HG02763 (cell line): ENCODE measurements around the gene SDHAF2.

Source experiments
- ATAC-seq: cut with Tn5 transposase; IDR thresholded peaks from one replicate; pipeline ENCODE4 v1.9.1; 2021; ENCODE audit warnings: mild to moderate bottlenecking, moderate library complexity; ENCODE audit not compliant: unreplicated experiment

Gene SDHAF2

DNA sequence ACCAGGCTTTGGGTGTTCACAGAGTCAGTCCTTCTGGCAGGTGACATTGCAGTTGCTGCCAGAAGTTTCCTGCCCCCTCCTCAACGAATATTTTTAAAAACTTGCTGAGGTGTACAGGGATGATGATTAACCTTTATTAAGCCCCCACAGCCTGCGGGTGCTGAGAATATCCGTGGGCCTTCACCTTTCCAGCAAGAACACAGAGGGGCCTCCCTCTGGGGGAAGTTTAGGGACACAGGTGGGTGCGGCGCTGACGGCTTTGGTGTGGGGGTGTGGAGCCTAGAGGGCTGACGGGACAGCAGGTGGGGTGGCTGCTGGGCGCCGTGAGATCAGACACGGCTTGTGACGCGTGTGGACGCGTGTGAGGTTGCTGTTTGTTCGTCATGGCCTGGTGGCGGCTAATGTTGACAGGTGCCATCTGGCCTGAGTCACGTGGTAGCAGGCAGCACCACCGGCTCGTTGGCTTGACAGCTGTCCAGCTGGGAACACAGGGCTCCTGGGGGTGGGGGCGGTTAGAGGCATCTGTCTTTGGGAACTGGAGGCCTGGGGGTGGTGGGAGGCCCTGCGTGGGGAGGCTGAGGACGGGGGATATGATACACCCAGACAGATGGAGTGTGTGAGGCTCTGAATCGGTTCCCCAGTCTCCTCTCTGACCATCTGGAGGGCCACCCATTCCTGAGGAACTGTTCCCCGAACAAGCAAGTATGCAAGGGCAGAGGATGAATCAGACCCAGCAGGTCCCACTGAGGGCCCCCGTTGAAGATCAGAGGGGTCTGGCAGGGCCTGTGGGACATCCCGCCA lies 66.1 kb downstream of the SDHAF2 start:
- no peak for ATAC-seq
